22Rv1 (cell line): ENCODE results near the gene TBL2.
"Not testable (repeated sequence)": the region's sequence is repeated elsewhere in the genome, so short reads cannot be mapped to it uniquely, and the experiment has no call there.

Experiments used
- H3K27ac ChIP-seq: fragments of 450-650 bp; 2 replicates; pipeline ENCODE4 v1.5.1; 2017
- ZFX ChIP-seq: fragments of 450-650 bp; IDR thresholded peaks from 2 replicates; pipeline ENCODE4 v1.6.1; 2017; ENCODE audit warnings: antibody characterized with exemption, borderline replicate concordance
- TF ChIP-seq, protein P1 (sequence below): fragments of 450-650 bp; IDR thresholded peaks from 2 replicates; pipeline ENCODE4 v1.5.1; 2017; ENCODE audit warnings: mild to moderate bottlenecking

TBL2 gene

DNA sequence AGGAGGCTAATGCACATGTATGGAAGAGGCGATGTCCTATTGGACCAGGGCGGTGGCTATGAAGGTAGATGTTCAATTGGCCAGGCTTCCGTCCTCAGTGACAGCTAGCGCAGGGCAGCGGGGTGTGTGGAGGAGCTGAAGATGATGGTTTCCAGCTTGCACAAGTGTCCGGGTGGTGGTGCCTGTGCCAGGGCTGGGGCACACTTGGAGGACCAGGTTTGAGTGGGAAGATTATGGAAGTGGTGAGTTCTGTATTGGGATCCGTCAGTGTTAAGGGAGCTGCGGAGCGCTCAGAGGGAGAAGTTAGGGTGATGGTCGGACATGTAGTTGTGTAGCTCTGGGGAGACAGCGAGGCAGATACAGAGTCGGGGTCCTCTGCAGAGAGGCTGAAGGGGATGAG is 8.5 kb upstream of the TBL2 start:
- TF ChIP-seq, protein P1, sequence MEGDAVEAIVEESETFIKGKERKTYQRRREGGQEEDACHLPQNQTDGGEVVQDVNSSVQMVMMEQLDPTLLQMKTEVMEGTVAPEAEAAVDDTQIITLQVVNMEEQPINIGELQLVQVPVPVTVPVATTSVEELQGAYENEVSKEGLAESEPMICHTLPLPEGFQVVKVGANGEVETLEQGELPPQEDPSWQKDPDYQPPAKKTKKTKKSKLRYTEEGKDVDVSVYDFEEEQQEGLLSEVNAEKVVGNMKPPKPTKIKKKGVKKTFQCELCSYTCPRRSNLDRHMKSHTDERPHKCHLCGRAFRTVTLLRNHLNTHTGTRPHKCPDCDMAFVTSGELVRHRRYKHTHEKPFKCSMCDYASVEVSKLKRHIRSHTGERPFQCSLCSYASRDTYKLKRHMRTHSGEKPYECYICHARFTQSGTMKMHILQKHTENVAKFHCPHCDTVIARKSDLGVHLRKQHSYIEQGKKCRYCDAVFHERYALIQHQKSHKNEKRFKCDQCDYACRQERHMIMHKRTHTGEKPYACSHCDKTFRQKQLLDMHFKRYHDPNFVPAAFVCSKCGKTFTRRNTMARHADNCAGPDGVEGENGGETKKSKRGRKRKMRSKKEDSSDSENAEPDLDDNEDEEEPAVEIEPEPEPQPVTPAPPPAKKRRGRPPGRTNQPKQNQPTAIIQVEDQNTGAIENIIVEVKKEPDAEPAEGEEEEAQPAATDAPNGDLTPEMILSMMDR, result no peak
- TF ChIP-seq ZFX, result no peak
- no peak overlapping the region for H3K27ac ChIP-seq

DNA sequence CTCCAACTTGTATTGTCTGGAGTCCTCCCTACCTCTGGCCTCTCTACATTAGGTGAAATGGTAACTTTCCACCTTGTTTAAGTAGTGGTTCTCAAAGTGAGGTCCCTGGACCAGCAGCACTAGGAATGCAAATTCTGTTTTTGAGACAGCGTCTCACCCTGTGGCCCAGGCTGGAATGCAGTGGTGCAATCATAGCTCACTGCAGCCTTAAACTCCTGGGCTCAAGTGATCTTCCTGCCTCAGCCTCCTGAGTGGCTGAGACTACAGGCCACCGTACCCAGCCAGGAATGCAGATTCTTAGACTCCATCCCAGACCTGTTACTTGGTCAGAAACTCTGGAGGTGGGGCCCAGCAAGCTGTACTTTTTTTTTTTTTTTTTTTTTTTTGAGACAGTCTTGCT is 6.8 kb upstream of the TBL2 start:
- no peak overlapping the region for H3K27ac ChIP-seq
- TF ChIP-seq, protein P1, result no peak
- TF ChIP-seq ZFX, result no peak

DNA sequence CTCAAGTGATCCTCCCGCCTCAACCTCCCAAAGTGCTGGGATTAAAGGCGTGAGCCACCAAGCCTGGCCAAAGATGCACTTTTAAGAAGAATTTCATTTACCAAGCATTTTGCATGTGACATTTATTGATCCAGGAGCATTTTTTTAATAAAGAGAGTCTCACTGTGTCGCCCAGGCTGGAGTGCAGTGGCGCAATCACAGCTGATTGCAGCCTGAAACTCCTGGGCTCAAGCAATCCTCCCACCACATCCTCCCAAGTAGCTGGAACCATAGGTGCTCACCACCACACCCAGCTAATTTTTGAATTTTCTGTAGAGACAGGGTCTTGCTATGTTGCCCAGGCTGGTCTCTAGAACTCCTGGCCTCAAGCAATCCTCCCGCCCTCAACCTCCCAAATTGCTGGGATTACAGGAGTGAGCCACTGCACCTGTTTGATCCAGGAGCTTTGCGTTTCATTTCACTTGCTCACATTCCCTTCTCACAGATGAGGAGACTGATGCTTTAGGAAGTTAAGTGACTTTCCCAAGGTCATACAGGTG is 4.4 kb upstream of the TBL2 start:
- no peak overlapping the region for H3K27ac ChIP-seq
- no peak for TF ChIP-seq ZFX

DNA sequence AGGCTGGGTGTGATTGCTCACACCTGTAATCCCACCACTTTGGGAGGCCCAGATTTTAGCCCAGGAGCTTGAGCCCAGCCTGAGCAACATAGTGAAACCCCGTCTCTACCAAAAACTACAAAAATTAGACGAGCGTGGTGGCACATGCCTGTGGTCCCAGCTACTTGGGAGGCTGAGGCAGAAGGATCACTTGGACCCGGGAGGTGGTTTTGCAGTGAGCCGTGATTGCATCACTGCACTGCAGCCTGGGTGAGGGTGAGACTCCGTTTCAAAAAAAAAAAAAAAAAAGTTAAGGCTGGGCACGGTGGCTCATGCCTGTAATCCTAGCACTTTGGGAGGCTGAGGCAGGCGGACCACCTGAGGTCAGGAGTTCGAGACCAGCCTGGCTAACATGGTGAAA is 2.6 kb upstream of the TBL2 start:
- H3K27ac ChIP-seq, result not testable (repeated sequence)

DNA sequence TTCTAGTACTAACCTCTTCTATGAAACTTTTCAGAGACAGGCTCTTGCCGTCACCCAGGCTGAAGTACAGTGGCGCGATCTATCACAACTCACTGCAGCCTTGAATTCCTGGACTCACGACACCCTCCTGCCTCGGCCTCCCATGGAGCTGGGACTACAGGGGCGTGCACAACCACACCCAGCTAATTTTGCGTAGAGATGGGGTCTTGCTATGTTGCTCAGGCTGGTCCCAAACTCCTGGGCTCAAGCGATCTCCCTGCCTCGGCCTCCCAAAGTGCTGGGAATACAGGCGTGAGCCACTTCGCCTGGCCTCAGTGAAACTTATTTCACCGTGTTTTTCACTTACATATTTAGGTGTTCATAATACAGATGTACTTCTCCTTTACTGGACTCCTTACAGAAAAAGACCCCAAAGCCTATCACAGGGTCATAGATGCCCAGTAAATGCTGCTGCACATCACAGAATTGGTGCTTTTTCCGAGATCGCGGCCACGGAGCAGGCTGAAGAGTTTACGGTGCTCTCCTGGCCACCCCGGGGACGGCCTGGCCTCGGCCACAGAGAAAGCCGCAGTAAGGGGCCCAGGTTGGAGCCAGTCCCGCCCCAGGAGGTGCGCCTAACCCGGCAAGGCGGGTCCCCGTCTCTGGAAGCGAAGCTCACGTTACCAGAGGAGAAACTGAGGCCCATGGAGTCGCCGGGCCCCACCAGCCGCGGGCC is 595 bp downstream of the TBL2 start:
- TF ChIP-seq, protein P1, result no peak
- no peak for TF ChIP-seq ZFX
- H3K27ac ChIP-seq, result peak overlapping the region; percentile 84

DNA sequence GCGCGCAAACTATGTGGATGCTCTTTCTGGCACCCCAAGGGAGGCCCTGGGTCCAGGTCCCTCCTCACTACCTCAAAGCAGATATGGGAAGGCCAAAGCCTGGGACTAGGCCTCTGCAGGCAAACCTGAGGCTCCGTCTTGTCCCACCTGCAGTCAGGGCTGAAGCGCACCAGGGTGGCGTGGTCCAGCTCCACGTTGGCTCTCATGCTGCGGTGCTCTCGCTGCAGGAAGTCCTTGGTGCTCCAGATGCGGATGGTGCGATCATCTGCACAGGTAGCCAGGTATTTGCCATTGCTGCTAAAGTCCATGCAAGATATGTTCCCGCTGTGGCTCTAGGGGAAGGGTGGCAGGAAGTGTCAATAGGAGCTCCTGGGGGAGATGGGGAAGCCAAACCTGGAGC is 4.6 kb downstream of the TBL2 start:
- TF ChIP-seq, protein P1, result no peak
- TF ChIP-seq ZFX, result no peak
- no peak overlapping the region for H3K27ac ChIP-seq

DNA sequence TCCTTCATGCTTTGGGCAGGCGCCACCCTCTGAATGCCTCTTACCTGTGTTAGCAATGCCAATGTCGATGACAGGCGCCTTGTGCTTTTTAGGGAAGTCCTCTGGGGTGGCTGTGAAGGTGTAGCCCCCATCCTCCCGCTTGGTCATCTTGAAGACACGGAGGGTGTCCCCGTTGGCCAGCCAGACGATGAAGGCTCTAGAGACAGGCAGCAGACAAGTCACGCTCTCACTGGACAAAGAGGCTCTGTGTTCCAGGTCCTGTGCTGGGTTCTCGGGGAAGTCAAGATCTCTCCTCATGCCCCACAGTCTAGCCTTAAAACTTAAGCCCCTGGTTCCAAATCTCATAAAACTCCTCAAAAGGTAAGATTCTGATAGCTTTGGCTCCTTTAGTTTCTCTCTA is 5.1 kb downstream of the TBL2 start:
- H3K27ac ChIP-seq, result no peak overlapping the region
- TF ChIP-seq, protein P1, result no peak
- TF ChIP-seq ZFX, result no peak

DNA sequence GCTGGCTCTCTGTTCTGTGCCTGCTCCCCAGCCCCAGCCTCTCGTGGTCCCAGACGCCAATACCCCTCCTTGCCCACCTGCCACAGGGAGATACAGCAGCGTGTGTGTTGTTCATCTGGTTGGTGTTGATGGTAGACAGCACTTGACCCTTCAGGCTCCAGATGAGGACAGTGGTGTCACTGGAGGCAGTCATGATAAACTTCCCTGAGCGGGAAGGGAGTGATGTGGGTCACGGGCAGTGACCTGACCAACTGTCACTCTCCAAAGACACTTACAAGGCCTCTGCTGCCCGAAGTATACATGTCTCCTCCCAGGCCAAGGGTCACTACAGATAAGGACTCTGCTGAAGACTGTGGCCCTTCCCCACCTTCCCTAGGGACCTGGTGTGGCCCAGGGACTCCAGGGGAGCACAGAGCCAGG is 5.6 kb downstream of the TBL2 start:
- TF ChIP-seq, protein P1, result no peak
- no peak for TF ChIP-seq ZFX
- H3K27ac ChIP-seq, result no peak overlapping the region
